NCI-H146 treated with DMSO at 0.1 percent for 48 hours (cell line): Measurements from ENCODE around the gene B3GALNT2.

Source experiments
- DNase-seq: peaks from one replicate; lab custom pipeline; 2025; ENCODE audit not compliant: unreplicated experiment; lab: John Stamatoyannopoulos, UW

B3GALNT2 gene

GRCh38 chr1:235411489-235412486 lies 92.5 kb downstream of the B3GALNT2 start:
- no peak for DNase-seq

DNA sequence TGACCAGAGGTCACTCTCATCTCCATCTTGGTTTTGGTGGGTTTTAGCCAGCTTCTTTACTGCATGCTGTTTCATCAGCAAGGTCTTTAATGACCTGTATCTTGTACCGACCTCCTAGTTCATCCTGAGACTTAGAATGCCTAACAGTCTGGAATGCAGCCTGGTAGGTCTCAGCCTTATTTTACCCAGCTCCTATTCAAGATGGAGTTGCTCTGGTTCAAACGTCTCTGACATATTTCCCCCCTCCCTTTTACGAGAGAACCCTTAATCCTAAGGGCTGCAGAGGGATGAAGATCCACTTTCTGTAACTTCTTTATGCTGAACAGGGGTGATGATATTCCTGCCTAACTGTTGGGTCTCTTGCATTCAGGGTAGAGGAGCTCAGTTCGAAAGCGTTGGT lies 93.8 kb downstream of the B3GALNT2 start:
- no peak for DNase-seq

GRCh38 chr1:235409042-235409820 lies 95.0 kb downstream of the B3GALNT2 start:
- DNase-seq = no peak

DNA sequence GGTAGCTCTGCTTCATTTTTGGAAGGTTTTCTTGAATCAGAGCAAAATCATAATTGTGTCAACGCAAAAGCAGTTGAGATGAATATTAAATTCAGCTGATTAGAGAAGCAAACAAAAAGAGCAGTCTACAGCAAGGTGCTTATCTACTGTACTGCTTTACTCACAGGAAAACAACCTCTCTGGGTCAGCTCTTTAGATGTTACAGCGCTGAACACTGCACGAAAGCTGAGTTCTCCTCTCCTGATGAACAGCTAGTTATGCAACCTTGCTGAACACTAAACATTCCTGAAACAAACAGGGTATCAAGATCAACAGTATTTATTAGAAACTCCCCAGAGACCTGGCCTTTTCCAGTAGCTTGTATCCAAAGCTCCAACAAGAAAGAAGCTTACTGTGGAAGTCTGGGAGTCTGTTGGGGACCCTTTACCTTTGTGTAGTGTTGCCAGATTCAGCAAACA lies 95.7 kb downstream of the B3GALNT2 start:
- DNase-seq = no peak

GRCh38 chr1:235407419-235407818 lies 96.8 kb downstream of the B3GALNT2 start:
- no peak for DNase-seq

GRCh38 chr1:235404190-235404589 lies 100.1 kb downstream of the B3GALNT2 start:
- DNase-seq = no peak

- no peak for DNase-seq
These were observed 100.7 kb downstream of the B3GALNT2 start for GRCh38 chr1:235403593-235403992.

DNA sequence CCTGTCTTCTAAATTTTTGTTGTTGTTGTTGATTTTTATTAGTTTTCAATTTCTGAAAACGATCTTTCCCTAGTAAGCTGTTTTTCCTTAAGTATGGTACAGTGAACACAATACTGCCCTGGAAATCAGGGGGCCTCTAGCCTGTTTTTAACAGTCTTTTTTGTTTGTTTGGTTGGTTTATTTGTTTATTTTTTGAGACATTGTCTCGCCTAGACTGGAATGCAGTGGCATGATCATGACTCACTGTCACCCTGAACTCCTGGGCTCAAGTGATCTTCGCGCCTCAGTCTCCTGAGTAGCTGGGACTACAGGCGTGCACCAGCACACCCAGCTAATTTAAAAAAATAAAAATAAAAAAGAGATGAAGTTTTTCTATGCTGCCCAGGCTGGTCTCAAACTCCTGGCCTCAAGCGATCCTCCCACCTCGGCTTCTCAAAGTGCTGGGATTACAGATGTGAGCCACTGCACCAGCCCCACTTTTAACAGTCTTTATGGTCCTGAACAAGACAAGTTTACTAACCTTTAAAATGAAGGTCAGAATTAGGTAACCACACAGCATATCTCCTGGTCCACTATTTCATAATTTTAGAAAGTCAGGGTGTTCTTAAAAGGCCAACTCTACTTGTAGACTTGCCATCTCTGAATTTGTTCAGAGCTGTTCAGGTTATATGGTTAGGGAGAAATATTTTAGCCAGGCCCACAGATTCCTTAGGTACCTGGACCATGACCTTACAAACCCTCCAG lies 101.6 kb downstream of the B3GALNT2 start:
- no peak for DNase-seq

GRCh38 chr1:235401251-235401650 lies 103.0 kb downstream of the B3GALNT2 start:
- no peak for DNase-seq
